Measurements from ENCODE around the gene SLC4A2. TPM values are rescaled to one million over a fixed set of nuclear protein-coding genes. Genes with fewer than 3 reads are reported as not detected.

The SLC4A2 gene
- total RNA-seq, 1 donor from 2014 or later: 66.5 TPM

DNA sequence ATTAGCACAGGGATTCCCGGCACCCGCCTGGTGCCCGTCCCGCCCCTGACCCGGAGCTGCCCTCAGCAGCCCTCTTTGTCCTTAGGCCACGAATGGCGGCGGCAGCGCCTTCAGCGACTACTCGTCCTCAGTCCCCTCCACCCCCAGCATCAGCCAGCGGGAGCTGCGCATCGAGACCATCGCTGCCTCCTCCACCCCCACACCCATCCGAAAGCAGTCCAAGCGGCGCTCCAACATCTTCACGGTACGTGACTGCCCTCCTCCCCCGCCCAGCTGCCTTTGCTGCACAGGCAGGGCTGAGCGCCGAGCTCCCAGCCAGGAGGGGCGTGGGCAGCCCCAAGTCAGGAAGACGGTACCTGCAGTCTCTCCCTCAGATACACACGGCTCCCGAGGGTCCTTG lies 60.5 kb downstream of the SLC4A2 start:
- peaks cover 5 to 48% of the 10 kb centered on the region in 2 donors for H3K36me3 ChIP-seq
- peaks cover 26% of the 10 kb centered on the region for H3K4me1 ChIP-seq
- H3K4me3 ChIP-seq: no peak overlapping the region
- no peaks in the 10 kb centered on the region for H3K9me3 ChIP-seq
- H3K27me3 ChIP-seq: no peaks in the 10 kb centered on the region
- intact Hi-C loops (cut with DNase I): no loop called here
- H3K27ac ChIP-seq: no peak overlapping the region
- TF ChIP-seq POLR2AphosphoS5 (IDR thresholded peaks at IDR 0.05; ENCODE audit: insufficient read depth in 1 of 2, low read depth in 1 of 2) (no peak), POLR2A (IDR thresholded peaks at IDR 0.05) (no peak)
- TF ChIP-seq, protein P1, sequence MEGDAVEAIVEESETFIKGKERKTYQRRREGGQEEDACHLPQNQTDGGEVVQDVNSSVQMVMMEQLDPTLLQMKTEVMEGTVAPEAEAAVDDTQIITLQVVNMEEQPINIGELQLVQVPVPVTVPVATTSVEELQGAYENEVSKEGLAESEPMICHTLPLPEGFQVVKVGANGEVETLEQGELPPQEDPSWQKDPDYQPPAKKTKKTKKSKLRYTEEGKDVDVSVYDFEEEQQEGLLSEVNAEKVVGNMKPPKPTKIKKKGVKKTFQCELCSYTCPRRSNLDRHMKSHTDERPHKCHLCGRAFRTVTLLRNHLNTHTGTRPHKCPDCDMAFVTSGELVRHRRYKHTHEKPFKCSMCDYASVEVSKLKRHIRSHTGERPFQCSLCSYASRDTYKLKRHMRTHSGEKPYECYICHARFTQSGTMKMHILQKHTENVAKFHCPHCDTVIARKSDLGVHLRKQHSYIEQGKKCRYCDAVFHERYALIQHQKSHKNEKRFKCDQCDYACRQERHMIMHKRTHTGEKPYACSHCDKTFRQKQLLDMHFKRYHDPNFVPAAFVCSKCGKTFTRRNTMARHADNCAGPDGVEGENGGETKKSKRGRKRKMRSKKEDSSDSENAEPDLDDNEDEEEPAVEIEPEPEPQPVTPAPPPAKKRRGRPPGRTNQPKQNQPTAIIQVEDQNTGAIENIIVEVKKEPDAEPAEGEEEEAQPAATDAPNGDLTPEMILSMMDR (IDR thresholded peaks at IDR 0.05): no peak
- no peak for DNase-seq (ENCODE audit: extremely low spot score in 2 of 2)

DNA sequence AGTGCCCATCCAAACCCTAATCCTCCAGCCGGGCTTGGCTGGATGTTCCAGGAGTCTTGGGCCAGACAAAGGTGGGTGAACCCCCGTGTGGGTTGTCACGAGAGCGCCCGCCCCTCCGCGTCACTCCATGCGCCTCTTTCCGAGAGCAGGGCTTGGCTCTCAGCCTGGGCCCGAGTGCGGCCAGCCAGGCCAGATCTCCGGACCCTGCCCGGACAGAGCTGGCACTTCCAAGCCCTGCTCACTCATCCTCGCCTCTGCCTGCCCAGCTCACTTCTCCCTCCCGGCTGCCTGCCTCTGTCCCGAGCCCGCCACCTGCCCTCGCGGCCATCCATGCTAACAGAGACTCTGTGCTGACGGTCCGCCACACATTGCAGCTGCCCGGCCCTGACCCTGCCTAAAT lies 61.5 kb downstream of the SLC4A2 start:
- TF ChIP-seq POLR2A (IDR thresholded peaks at IDR 0.05): no peak
- no peak for TF ChIP-seq POLR2AphosphoS5 (IDR thresholded peaks at IDR 0.05; ENCODE audit: insufficient read depth in 1 of 2, low read depth in 1 of 2)
- TF ChIP-seq, protein P1 (IDR thresholded peaks at IDR 0.05): no peak
- peaks cover 32% of the 10 kb centered on the region for H3K4me1 ChIP-seq
- H3K9me3 ChIP-seq: no peaks in the 10 kb centered on the region
- peaks cover 5 to 48% of the 10 kb centered on the region in 2 donors for H3K36me3 ChIP-seq
- DNase-seq (ENCODE audit: extremely low spot score in 2 of 2): no peak
- no peak overlapping the region for H3K27ac ChIP-seq
- no peaks in the 10 kb centered on the region for H3K27me3 ChIP-seq
- intact Hi-C loops (cut with DNase I): no loop called here
- H3K4me3 ChIP-seq: no peak overlapping the region

DNA sequence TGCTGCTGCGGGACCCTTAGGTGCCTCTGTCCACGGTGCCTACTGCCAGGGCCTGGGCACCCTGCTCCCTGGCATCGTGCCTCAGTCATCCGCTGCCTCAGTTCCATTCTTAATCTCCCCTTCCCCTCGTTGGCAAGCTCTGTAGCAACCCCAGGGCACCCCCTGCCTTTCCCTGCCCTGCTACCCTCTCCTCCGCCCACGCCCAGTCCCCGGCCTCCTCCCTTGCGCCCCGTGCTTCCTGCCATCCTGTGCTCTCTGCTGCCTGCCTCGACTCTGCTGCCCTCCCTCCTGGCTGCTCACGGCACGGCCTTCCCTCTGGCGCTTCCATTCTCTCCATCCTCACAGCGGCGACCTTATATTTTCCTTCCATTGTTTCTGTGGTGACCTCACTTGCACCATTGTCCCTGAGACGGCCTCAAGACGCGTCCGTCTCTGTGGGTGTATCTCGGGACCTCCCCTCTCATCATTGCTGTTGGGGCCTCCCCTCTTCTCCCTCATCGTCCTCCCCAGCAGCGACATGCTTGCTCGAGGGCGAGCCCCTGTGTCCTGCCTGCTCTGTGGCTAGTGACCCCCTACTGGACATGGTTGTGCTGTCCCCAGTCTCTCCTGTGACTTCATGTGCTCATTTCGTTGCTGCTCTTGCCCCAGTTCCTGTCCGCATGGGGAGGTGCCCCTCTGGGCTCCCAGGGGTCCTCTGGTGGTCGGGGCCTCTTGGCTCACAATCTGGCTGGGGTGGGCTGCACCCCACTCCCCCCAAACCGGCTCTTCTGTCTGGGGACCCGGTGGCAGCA lies 62.2 kb downstream of the SLC4A2 start:
- no peak overlapping the region for H3K27ac ChIP-seq
- TF ChIP-seq POLR2AphosphoS5 (IDR thresholded peaks at IDR 0.05; ENCODE audit: insufficient read depth in 1 of 2, low read depth in 1 of 2) (no peak), POLR2A (IDR thresholded peaks at IDR 0.05) (no peak)
- TF ChIP-seq, protein P1 (IDR thresholded peaks at IDR 0.05): no peak
- H3K4me3 ChIP-seq: no peak overlapping the region
- no peaks in the 10 kb centered on the region for H3K9me3 ChIP-seq
- H3K36me3 ChIP-seq: peaks cover 5 to 48% of the 10 kb centered on the region in 2 donors
- H3K27me3 ChIP-seq: no peaks in the 10 kb centered on the region
- H3K4me1 ChIP-seq: peaks cover 34% of the 10 kb centered on the region
- no peak for DNase-seq (ENCODE audit: extremely low spot score in 2 of 2)
- intact Hi-C loops (cut with DNase I): no loop called here

DNA sequence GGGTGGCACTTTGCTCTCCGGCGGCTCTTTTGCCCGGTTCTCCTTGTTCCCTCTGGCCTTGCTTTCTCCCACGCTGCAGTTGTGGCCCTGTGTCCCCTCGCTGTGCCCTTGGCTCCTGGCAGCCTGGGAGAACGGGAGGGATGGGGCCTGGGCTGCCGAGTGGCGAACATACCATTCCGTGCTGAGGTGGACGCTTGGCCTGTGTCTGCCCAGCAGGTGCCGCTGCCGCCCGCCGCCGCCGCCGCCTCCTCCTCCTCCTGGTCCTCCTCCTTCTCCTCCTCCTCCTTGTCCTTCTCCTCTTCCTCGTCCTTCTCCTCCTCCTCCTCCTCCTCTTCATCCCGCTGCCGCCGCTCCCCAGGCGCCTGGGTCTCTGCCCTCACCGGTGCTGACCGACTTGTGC lies 62.9 kb downstream of the SLC4A2 start:
- H3K4me1 ChIP-seq: peaks cover 34% of the 10 kb centered on the region
- intact Hi-C loops (cut with DNase I): no loop called here
- H3K27me3 ChIP-seq: no peaks in the 10 kb centered on the region
- H3K9me3 ChIP-seq: no peaks in the 10 kb centered on the region
- peaks cover 5 to 48% of the 10 kb centered on the region in 2 donors for H3K36me3 ChIP-seq
- DNase-seq (ENCODE audit: extremely low spot score in 2 of 2): no peak
- no peak overlapping the region for H3K4me3 ChIP-seq
- TF ChIP-seq POLR2AphosphoS5 (IDR thresholded peaks at IDR 0.05; ENCODE audit: insufficient read depth in 1 of 2, low read depth in 1 of 2): no peak
- TF ChIP-seq POLR2A (IDR thresholded peaks at IDR 0.05): no peak
- TF ChIP-seq, protein P1 (IDR thresholded peaks at IDR 0.05): no peak
- H3K27ac ChIP-seq: no peak overlapping the region

DNA sequence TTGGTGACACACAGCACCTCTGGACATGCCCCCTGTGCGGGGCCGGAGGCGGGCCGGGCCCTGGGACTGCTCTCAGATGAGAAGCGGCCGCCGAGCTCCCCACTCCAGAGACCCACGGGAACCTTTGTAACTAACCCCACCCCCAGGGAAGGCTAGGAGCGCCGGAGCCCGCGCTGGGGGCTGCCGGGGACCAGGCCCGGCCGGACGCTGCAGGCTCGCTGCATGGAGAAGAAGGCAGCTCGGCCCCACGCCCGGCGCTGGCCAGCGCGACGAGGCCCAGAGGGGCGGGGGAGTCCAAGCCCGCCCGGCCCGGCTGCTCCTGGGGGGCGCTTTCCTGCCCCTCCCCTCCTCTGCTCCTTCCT lies 63.4 kb downstream of the SLC4A2 start:
- H3K27ac ChIP-seq: no peak overlapping the region
- TF ChIP-seq POLR2A (IDR thresholded peaks at IDR 0.05) (no peak), POLR2AphosphoS5 (IDR thresholded peaks at IDR 0.05; ENCODE audit: insufficient read depth in 1 of 2, low read depth in 1 of 2) (no peak)
- TF ChIP-seq, protein P1 (IDR thresholded peaks at IDR 0.05): no peak
- H3K9me3 ChIP-seq: no peaks in the 10 kb centered on the region
- H3K4me1 ChIP-seq: peaks cover 32% of the 10 kb centered on the region
- H3K27me3 ChIP-seq: no peaks in the 10 kb centered on the region
- intact Hi-C loops (cut with DNase I): no loop called here
- H3K36me3 ChIP-seq: peaks cover 5 to 49% of the 10 kb centered on the region in 2 donors
- DNase-seq (ENCODE audit: extremely low spot score in 2 of 2): no peak
- no peak overlapping the region for H3K4me3 ChIP-seq
